CD4-positive, alpha-beta T cell treated with Interleukin-6 at 100 ng/mL for 8 hours (primary cell): Measurements from ENCODE around the gene AK3.
"Not testable (repeated sequence)": the region's sequence is repeated elsewhere in the genome, so short reads cannot be mapped to it uniquely, and the experiment has no call there.

Experiments used
- DNase-seq: peaks from one replicate; pipeline ENCODE4 v3.0.0-alpha.2; 2020; ENCODE audit warnings: mixed read lengths, low spot score

The AK3 gene

DNA sequence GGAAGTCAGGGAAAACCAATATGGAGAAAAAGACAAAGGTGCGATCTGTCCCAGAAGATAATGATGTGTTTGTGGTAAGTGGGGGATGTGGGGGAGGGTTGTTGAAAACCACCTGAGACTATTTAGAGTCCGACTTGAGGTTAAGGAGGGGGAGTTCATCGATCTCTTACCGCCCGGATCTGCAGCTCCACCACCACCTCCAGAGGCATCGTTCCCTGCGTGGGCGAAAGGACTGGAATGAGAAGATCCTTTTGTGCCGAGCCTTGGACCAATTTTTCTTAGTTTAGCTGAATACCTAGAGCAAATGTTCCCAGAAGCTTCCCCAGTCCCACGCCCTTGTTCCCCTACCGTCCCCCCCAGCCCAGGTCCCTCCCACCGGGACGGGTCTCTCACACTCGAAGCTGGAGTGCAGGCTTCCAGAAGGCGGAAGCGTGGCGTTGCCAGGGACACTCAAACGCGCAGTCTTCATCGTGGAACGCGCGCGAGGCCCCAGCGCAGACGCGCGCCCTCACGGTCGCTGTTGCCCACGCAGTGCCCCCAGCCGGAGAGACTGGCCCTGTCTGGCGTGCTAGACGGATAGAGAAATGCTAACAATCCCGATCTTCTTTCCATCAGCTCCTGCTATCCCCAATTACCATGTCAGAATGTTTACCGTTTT is 74.8 kb downstream of the AK3 start, which contains the start of gene SPATA6L:
TSS of gene SPATA6L (minus strand) at position 439 of the 658 bp plus-strand sequence. CDS start at position 209, 230 bp downstream.
- DNase-seq = peak; percentile 33

DNA sequence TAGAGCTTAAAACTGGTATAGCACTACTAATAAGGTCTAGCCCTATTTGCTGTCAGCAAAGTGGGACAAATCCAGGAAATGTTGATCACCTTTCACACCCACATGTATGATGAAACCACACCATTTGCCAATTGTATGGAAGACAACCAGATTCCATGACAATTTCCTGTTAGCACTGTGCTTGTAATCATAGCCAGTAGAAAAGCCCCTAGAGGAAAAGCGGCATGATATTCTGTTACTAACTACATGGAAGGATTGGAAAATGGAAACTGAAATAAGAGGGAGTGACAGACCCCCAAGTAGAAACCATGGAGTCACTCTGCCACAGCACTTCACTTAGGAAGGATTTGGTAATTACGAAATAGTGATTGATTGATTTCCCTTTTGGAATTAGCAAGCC is 75.6 kb downstream of the AK3 start:
- no peak for DNase-seq

DNA sequence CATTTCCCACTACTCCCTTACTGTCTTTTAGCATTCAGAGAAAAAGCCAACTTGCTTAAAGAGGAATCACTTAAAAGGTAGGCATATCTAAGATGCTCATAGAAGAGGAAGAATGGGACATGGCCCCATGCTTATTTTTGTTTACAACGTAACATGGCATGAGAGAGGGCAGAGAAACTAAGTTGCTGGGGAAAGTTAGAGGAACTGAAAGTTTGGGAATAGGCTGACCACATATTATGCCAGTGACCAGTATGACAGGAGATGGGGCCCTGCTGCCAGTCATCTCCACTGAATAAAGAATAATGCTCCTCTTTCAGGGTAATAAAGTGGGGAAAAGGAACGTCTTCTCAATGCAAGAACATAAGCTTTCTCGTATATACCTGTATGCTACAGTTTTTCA is 77.0 kb downstream of the AK3 start:
- no peak for DNase-seq

DNA sequence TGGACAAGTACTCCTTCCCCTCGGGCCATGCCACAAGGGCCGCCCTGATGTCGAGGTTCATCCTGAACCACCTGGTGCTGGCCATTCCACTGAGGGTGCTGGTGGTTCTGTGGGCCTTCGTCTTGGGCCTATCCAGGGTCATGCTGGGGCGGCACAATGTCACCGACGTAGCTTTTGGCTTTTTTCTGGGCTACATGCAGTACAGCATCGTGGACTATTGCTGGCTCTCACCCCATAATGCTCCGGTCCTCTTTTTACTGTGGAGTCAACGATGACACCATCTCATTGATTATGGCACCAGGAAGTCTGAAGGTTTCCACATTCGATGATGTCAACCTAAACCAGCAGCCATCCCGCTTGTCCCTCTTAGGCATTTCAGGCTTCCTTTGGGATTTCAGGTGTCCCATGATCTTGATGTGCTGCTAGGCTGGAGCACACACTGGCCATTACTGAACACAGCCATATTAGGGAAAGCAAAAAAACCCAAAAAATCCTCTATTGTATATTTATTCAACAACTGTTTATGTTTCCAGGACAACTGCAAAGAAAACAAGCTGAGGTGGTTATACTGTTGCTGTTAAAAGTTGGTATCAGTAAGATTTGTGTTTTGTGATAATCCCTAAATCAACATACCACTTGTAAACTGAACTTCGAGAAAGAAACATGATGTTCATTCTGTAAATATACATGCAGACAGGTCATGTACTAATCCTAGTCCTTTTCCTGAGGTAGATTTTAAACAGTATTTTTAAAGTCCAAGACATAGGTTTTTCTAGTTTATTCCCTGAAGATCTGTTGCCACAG is 77.8 kb downstream of the AK3 start:
- DNase-seq = no peak

DNA sequence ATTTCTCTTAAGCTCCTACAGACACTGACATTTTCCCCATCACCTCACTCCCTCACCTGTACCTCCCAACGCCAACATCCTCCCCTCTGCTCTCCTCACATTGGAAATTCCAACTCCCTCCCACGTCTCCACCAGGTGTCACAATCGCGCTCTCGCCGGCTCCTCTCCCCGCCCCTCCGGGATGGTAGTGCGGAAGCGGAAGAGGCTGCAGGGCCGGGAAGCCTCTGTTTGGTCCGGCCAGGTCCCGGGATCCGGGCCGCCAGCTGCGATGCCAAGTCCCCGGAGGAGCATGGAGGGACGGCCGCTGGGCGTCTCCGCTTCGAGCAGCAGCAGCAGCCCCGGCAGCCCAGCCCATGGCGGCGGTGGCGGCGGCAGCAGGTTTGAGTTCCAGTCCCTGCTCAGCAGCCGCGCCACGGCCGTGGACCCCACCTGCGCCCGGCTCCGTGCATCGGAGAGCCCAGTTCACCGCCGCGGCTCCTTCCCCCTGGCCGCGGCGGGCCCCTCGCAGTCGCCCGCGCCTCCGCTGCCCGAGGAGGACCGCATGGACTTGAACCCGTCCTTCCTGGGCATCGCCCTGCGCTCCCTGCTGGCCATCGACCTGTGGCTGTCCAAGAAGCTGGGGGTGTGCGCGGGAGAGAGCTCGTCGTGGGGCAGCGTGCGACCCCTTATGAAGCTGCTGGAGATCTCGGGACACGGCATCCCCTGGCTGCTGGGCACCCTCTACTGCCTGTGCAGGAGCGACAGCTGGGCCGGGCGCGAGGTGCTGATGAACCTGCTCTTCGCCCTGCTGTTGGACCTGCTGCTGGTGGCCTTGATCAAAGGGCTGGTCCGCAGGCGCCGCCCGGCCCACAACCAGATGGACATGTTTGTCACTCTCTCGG is 78.7 kb downstream of the AK3 start, which contains the start of gene PLPP6:
TSS of gene PLPP6 (plus strand) at position 187 of the 881 bp plus-strand sequence. CDS start at position 269, 82 bp downstream.
- DNase-seq = peak; percentile 71

DNA sequence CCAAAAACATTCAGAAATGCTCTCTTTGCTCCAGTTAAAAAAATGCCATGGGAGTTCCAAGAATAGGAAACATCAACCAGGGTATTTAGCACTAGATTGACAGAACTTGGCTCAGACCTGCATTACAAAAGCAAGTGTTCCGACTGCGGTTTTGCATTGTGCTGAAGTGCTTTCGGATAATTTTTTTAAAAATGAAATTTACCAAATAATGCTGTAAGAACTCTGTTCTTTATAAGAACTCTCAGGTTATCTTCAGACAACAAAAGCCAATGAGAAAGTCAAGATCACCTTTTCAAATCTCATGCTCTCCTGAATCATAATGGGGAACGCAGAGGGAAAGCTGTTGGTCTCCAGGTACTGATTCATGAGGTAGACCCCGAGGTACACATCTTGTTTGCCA is 79.4 kb downstream of the AK3 start:
- DNase-seq = peak; percentile 11

DNA sequence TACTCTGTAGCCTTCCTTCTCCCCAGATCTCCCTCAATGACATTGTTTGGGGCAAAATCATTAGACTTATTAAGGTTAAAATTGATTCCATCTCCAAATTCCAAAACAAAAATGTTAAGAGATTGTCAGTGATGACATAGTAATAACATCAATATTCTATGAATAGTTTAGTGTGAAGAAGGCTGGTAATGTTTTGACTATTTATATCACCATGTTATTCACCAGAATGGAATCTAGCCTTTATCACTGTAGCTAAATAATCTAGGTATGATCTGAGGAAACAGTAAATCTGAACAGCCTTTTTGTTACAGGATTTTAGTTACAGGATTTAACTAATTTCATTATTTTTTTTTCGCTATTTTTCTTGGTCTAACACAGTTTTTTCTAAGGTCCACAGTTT is 79.8 kb downstream of the AK3 start:
- no peak for DNase-seq

DNA sequence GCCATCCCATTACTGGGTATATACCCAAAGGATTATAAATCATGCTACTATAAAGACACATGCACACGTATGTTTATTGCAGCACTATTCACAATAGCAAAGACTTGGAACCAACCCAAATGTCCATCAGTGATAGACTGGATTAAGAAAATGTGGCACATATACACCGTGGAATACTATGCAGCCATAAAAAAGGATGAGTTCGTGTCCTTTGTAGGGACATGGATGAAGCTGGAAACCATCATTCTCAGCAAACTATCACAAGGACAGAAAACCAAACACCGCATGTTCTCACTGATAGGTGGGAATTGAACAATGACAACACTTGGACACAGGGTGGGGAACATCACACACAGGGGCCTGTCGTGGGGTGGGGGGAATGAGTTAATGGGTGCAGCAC is 80.3 kb downstream of the AK3 start:
- DNase-seq = not testable (repeated sequence)
